Ishikawa (cell line): Measurements from ENCODE around the gene DCBLD2.

ENCODE experiments used
- CEBPB ChIP-seq: IDR thresholded peaks from 2 replicates; pipeline ENCODE4 v1.6.1; 2012
- EP300 ChIP-seq: IDR thresholded peaks from 2 replicates; pipeline ENCODE4 v1.6.1; 2012; ENCODE audit warnings: borderline replicate concordance
- NFIC ChIP-seq: IDR thresholded peaks from 2 replicates; pipeline ENCODE4 v1.6.1; 2012
- TCF12 ChIP-seq: IDR thresholded peaks from 2 replicates; pipeline ENCODE4 v1.6.1; 2012; ENCODE audit warnings: low read depth
- USF1 ChIP-seq: IDR thresholded peaks from 2 replicates; pipeline ENCODE4 v1.6.1; 2012
- YY1 ChIP-seq: IDR thresholded peaks from 2 replicates; pipeline ENCODE4 v1.6.1; 2012; ENCODE audit warnings: low read depth

- TF ChIP-seq YY1 = no peak
- TF ChIP-seq EP300 = no peak
- no peak for TF ChIP-seq CEBPB
- no peak for TF ChIP-seq TCF12
- TF ChIP-seq NFIC = no peak
- TF ChIP-seq USF1 = no peak
These were observed 11.2 kb downstream of the DCBLD2 start for GRCh38 chr3:98890181-98890835.
